Erythroblast (primary cell): ENCODE data around the gene GALE.
A peak's percentile ranks its signal among the peaks of the same experiment; 100 is the strongest.
"Not testable (repeated sequence)": the region's sequence is repeated elsewhere in the genome, so short reads cannot be mapped to it uniquely, and the experiment has no call there.

Source experiments
- DNase-seq, 2 experiments: peaks; one replicate each; lab custom pipeline; 2025; lab: John Stamatoyannopoulos, UW
- GATA1 ChIP-seq: IDR thresholded peaks from 2 replicates; pipeline ENCODE4 v1.6.1; 2011; ENCODE audit warnings: low read depth, mild to moderate bottlenecking, control low read depth, low read length, moderate library complexity
- POLR2A ChIP-seq: IDR thresholded peaks from 2 replicates; pipeline ENCODE4 v1.6.1; 2011; ENCODE audit warnings: mild to moderate bottlenecking, low read length

GALE gene

DNA sequence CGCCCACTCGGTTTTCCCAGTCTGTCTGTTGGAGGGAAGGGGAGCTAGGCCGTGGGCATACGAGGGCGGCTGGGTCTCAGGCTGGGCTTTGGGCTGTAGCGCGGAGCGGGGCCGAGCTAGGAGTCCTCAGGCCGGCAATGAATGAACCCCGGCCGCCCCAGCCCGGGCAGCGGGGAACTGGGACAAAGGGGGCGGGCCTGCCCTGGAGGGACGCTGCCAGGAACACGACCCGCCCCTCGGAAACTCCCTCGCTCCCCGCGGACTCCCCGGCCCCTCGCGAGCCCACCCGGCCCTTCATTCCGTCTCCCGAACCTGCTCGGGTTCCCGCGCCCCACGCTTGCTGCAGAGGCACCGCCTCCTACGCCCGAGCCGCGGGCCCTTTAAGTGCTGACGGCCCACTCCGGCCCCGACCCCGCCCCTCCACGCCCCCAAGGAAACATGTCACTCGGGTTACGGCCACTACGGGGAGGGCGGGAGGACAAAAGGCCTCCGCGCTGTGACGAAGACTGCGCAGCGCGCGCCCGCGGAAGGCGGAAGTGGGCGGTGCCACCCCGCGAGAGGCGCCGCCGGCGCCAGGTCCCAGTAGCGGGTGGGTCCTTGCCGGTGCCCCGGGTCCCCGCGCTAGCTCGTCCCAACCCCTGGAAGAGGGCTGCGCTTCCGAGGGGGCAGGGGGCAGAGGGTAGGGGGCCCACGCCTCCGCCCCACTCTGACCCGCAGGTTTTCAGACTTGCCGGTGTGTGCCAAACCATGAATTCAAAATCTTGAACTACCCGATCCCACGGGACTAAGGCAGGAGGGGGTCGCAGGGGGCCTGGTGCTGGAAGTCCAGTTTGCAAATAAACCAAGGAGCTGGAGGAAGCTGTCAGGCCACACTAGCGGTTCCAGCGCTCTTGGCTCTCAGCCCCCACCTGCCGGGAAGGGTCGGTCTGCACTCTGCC, at the start of gene GALE:
GALE (minus strand) TSS at position 355 of the 938 bp plus-strand sequence. CDS start 1,747 bp downstream, outside the sequence.
- TF ChIP-seq POLR2A, result peak; percentile 54
- TF ChIP-seq GATA1, result no peak
- peak; percentile 96 to 98 for DNase-seq

DNA sequence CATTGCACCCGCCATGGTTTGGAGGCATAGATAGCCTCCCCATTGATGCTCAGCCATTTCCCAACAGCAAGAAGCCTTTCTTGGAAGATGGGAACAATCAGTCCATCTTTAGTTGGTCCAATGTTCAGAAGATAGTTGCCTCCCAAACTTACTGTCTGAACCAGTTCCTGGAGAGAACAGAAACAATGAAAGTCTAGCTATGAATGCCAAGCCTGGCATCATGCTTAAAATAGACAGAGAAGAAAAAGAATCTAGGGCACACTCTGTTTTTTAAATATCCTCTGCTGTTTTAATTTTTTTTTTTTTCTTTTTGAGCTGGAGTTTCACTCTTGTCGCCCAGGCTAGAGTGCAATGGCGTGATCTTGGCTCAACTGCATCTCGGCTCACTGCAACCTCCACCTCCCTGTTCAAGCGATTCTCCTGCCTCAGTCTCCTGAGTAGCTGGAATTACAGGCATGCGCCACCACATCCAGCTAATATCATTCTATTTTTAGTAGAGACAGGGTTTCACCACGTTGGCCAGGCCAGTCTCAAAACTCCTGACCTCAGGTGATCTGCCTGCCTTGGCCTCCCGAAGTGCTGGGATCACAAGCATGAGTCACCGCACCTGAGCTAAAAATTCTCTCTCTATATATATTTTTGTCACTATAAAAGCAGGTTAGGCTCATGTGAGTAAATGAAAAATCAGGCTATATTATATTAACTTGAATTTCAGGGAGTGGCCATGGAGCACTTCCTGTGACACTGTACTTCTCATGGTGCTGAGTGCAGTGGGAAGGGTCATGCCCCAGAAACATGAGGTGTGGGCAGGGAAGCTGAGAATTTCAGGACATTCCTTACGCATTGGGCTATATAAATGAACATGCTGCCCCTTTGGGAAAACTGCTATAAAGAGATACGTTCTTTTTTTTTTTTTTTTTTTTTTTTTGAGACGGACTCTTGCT, 48.4 kb upstream of the GALE start:
- no peak for TF ChIP-seq POLR2A
- no peak for TF ChIP-seq GATA1
- no peak for DNase-seq

DNA sequence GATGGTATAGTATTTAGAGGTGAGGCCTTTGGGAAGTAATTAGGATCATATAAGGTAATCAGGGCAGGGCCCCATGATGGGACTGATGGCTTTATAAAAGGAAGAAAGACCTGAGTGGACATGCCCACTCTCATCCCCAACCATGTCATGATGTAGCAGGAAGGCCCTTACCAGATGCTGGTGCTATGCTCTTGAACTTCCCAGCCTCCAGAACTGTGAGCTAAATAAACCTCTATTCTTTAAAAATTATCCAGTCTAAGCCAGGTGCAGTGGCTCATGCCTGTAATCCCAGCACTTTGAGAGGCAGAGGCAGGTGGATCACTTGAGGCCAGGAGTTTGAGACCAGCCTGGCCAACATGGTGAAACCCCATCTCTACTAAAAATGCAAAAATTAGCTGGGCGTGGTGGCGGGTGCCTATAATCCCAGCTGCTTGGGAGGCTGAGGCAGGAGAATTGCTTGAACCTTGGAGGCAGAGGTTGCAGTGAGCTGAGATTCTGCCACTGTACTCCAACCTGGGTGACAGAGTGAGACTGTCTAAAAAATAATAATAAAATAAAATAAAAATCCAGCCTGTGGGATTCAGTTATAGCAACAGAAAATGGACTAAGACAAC, 47.0 kb upstream of the GALE start:
- DNase-seq, result not testable (repeated sequence)

DNA sequence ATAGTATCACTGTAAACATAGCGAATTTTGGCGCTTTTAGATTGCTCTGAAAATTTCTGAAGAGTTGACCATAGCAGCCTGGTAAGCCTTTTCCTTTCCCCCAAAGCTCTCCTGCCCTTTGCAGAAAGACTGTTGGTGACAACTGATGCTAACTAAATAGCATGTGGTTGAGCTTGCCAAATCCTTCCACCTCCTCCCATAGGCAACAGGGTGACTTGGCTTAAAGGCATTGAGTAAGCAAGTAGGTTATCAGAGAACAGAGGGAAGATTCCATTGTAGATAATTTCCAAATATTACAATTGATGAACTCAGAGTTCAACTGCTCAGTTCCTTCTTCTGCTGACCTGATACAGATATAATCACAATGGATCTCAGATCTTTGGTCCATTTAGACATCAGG, 44.6 kb upstream of the GALE start:
- peak in 1 of 2 experiments; percentile 39 for DNase-seq
- TF ChIP-seq GATA1 (no peak), POLR2A (no peak)

DNA sequence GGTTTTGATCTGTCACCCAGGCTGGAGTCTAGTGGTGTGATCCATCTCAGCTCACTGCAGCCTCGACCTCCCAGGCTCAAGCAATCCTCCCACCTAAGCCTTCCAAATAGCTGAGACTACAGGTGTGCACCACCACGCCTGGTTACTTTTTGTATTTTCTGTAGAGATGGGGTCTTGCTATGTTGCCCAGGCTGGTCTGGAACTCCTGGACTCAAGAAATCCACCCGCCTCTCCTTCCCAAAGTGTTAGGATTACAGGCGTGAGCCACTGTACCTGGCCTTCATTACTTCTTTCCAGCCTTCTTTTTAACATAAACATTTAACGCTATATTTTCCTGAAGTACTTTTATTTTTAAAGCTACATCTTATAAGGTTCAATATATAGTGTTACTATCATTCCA, 43.1 kb upstream of the GALE start:
- no peak for TF ChIP-seq GATA1
- TF ChIP-seq POLR2A, result no peak
- DNase-seq, result no peak

DNA sequence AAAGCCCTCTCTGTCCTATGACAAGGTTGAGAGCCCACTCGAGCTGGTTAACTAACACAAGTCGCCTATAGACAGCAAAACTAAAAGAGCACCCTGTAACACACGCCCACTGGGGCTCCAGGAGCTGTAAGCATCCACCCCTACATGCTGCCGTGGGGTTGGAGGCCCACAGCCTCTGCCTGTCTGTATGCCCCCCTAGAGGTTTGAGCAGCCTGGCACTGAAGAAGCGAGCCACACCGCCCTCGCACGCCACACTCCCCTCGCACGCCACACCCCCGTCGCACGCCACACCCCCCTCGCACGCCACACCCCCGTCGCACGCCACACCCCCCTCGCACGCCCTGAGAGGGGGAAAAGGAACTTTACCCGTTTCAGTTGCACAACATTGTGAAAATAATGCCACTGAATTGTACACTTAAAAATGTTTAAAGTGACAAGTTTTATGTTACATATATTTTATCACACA, 37.9 kb upstream of the GALE start:
- TF ChIP-seq POLR2A (no peak), GATA1 (no peak)
- peak in 1 of 2 experiments; percentile 86 for DNase-seq

DNA sequence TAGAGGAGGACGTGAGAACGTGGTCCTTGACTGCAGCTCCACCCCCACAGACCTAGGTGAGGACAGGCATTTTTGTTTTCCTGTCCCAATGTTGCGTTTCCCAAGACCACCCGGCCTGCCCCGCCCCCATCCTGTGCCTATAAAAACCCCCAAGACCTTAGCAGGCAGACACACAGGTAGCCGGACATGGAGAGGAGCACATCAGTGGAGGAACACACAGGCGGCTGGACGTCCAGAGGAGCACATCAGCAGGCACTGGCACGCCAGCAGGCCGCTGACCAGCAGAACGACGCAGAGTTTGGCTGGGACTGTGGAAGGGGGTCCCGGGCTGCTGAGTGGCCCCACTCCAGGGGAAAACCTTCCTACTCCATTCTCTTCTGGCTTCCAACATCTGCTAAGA, 37.4 kb upstream of the GALE start:
- TF ChIP-seq POLR2A (no peak), GATA1 (no peak)
- no peak for DNase-seq

DNA sequence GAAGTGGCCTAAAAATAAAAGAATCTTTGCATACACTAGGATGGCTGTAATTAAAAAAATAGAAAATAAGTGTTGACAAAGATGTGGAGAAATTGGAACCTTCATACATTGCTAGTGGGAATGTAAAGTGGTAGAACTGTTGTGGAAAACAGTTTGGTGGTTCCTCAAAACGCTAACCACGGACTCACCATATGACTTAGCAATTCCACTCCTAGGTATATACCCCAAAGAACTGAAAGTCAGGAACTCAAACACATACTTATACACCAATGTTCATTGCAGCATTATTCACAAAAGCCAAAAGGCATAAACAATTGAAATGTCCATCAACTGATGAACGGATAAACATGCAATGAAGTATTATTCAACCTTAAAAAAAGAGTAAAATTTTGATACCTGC, 35.5 kb upstream of the GALE start:
- no peak for DNase-seq
- TF ChIP-seq GATA1 (no peak), POLR2A (no peak)

DNA sequence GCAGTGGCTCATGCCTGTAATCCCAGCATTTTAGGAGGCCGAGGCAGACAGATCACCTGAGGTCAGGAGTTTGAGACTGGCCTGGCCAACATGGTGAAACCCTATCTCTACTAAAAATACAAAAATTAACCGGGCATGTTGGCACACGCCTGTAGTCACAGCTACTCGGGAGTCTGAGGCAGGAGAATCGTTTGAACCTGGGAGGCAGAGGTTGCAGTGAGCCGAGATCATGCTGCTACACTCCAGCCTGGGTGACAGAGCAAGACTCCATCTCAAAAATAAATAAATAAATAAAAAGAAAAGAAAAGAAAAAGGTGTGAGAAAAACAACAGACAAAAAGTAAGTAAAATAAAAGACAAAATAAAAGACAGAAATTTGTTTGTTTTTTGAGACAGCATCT, 33.6 kb upstream of the GALE start:
- not testable (repeated sequence) for DNase-seq

DNA sequence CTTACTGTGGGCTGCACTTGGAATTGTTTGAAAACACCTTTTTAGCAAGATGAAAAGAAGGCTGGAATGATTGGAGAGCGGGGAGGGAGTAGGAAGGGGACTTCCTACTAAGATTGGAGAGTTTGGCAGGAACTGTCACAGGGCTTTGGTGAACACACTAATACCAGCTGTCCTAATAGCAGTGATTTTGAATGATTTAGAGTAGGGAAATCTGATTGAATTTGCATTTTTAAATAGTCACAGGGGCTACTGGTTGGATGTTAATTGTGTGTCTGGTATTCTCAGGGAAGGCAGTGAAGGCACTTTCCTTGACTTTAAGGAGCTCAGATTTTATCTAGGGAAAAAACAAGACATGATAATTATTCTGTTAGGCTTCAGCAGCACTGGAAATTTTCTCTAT, 27.2 kb upstream of the GALE start:
- no peak for TF ChIP-seq GATA1
- no peak for TF ChIP-seq POLR2A
- DNase-seq, result no peak

DNA sequence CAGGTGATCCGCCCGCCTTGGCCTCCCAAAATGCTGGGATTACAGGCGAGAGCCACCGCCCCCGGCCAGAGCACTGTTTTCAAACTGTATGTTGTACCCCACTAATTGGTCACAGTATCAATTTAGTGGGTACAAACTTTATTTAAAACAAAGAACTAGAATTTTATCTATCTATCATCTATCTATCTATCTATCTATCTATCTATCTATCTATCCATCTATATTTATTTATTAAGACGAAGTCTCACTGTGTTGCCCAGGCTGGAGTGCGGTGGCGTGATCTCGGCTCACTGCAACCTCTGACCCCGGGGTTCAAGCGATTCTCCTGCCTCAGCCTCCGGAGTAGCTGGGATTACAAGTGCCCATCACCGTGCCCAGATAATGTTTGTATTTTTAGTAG, 26.0 kb upstream of the GALE start:
- DNase-seq, result not testable (repeated sequence)

DNA sequence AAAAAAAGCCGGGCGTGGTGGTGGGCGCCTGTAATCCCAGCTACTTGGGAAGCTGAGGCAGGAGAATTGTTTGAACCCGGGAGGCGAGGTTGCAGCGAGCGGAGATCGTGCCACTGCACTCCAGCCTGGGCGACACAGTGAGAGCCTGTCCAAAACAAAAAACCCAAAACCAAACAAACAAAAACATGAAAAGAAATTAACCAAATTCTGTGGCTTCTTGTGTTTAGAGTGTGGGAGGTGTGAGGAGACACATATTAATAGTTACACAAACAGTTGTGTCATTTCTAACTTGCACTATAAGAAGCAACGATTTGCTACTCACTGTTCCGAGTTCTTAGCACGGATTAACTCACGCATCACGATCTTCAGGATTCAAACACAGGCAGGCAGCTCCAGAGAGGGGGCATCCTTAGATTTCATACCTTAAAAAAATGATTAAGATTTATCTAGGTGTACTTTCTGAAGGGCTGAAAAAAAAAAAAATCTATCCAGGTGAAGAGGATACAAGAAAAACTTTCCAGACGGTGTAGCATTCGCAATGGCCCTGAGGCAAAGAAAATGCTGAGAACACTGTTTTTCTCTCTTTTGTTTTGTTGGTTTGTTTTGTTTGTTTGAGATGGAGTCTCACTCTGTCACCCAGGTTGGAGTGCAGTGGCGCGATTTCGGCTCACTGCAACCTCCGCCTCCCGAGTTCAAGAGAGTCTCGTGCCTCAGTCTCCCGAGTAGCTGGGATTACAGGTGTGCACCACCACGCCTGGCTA, 25.4 kb upstream of the GALE start:
- DNase-seq, result peak in 1 of 2 experiments; percentile 38
- TF ChIP-seq POLR2A, result no peak
- no peak for TF ChIP-seq GATA1
